ENCODE results near the gene PANK4. TPM values are rescaled to one million over a fixed set of nuclear protein-coding genes. Genes with fewer than 3 reads are reported as not detected.

PANK4 gene
- total RNA-seq, 1 donor from 2014 or later = 55.2 TPM

DNA sequence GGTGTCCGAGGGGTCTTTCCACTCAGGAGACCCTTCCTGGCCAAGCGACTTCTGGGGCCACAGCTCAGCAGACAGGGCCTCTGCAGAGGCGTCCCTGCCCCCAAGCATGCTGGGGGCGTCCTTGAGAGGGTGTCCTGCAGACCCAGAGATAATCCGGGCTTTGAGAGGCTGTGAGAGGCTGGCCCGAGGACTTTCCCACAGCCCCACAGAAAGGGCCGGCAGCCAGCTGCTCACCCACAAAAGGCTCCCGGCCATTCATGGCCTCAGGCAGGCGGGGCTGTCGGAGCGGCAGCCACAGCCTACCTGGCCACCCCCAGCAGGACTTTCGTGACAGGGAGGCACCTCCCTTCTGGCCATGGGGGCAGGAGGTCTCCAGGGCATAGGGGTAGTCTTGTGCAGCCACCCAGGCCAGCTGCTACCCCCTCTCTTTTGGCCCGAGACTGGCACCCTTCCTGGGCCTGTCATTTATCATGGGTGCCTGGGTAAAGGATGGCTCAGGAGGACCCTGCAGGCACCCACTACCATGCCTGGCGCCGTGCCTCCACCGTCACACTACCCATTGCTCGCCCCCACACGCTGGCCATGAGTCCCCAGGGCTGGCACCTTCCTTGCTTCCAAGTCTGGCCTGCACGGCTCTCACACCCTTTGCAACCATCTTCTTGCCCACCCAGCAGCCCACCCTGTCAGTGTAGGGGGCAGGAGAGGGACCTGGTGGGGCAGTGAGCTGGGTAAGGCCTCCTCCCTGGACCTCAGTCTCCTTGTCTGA is 18.7 kb upstream of the PANK4 start:
- Mint-ChIP-seq H3K4me1 (peaks cover 7% of the 10 kb centered on the region), H3K27me3 (peaks cover 8% of the 10 kb centered on the region), H3K27ac (no peak overlapping the region), H3K4me3 (no peak overlapping the region), H3K9me3 (no peaks in the 10 kb centered on the region), H3K36me3 (ENCODE audit: low read depth) (no peaks in the 10 kb centered on the region)
- intact Hi-C loops (cut with micrococcal nuclease) = loop anchor here (5.0 kb wide), 2 partner anchors 97 to 243 kb away; no protein-coding TSS in a partner anchor
- DNase-seq = no peak

DNA sequence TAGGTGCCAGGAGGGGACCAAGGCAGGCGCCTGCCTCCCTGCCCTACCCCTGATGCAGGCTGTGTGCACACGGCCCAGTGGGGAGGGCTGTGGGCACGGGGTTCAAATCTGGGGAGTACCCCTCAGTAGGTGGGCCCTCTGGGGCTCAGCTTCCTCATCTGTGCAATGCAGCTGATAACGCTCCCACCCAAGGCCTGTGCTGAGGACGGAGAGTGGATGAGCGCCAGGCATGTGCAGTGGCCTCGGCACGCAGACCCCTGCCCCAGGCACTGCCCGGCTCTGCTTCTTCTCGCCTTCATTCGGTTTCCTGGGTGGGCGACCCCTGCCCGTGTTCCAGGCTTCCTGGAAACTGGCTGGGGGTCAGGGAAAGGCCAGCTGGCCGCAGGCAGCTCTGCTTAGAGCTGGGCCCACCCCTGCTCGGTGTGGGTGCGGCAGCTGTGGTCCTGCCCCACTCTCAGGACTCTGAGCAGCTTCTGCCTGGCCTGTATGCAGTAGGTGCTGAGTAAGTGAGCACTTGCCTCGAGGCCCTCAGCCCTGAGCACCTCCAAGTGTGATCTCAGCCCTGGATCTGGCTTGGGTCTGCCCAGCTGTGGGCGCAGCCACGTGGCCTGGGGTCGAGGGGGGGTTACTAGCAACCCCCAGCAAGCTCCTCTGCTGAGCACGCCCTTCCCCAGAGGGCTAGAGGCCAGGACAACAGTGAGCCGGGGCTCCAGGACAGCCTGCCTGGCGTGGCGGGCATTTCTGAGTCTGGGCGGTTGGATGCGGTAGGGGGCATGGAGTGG is 17.9 kb upstream of the PANK4 start:
- Mint-ChIP-seq H3K27me3 (peaks cover 8% of the 10 kb centered on the region), H3K4me3 (no peak overlapping the region), H3K4me1 (peaks cover 5% of the 10 kb centered on the region), H3K27ac (no peak overlapping the region), H3K36me3 (ENCODE audit: low read depth) (no peaks in the 10 kb centered on the region), H3K9me3 (no peaks in the 10 kb centered on the region)
- no peak for DNase-seq
- intact Hi-C loops (cut with micrococcal nuclease) = no loop called here

DNA sequence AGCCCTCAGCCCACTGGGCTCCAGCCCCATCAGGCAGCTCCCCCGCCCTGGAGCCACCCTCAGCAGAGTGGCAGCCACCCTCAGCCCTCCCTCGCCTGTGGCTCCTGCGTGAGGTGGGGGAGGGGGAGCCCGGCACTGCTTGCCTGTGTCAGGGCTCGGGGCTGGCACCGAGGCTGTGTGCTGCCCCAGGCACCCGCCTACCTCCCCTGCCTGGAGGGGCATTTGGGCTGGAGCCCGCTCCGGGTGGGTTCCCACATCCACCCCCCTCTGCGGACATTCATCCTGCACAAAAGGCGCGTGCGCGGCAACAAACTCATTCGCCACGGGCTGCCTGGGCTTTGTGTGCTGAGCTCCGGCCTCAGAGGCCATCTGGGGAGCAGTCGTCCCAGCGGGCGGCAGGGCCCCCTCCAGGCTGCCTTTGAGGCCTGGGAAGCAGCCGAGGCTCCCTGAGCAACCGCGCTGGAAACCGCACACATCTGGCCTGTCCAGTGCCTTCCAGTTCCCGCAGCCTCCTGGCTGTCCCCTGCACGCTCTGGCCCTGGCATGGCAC is 17.2 kb upstream of the PANK4 start:
- Mint-ChIP-seq H3K4me3 (no peak overlapping the region), H3K4me1 (peaks cover 1% of the 10 kb centered on the region), H3K27ac (no peak overlapping the region), H3K9me3 (no peaks in the 10 kb centered on the region), H3K27me3 (peaks cover 9% of the 10 kb centered on the region), H3K36me3 (ENCODE audit: low read depth) (no peaks in the 10 kb centered on the region)
- intact Hi-C loops (cut with micrococcal nuclease) = no loop called here
- DNase-seq = peak; percentile 75

DNA sequence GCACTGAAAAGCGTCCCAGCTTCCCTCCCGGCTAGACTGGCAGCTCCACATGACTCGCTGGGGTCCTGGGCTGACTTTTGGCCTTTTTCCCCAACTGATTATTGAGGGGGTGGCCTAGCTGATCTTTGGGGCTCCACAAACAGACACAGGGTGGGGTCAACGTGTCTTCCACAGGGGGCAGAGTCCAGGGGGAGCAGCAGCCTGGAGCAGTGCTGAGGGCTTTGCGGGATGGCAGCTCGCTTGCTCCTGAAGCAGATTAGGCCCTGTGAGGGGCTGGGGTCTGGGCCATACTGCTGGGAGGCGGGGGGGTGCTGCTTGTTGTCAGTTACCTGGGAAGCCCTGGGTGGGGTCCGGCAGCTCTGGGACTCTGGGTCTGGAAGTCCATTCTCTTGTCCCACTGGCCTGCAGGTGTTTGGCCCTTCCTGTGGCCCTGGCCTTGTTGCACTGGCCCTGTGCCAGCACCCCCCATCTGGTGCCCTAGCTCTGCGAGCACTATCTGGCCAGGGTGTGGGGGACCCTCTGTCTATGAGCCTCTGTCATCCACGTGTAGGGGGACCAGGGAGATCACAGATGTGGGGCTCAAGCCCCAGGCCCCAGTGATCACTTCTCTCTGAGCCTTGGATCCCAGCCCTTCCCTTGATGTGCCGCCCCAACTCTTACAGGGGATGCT is 16.0 kb upstream of the PANK4 start:
- Mint-ChIP-seq H3K4me3 (no peak overlapping the region), H3K9me3 (no peaks in the 10 kb centered on the region), H3K36me3 (ENCODE audit: low read depth) (no peaks in the 10 kb centered on the region), H3K4me1 (peaks cover 1% of the 10 kb centered on the region), H3K27me3 (peaks cover 12% of the 10 kb centered on the region), H3K27ac (no peak overlapping the region)
- no peak for DNase-seq
- intact Hi-C loops (cut with micrococcal nuclease) = no loop called here

DNA sequence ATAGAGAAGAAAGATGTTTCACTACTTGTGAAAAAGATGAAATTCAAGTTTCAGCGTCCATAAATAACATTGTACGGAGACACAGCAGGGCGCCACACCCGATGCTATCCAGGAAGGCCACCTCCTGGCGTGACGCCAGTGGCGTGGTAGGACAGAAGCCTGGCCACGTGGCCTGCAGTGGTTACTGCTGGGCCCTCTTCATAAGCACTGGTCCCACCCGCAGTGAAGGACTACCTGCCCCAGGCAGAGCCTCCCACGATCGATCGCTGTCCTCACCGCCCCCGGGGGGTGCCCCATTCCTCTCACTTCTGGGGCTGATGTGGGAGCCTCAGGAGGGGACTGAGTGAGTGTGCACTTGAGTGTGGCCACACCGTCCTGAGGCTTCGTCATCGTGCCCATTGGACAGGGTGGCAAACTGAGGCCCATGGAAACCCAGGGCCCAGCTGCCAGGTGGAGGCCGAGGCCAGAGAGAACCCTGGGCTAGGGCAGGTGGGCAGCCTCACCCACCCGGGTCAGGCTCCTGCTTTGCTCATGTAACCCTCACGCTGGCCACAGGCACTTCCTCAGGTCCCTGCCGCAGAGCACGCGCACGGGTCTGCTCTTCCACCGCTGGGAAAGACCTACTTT is 15.3 kb upstream of the PANK4 start:
- intact Hi-C loops (cut with micrococcal nuclease) = no loop called here
- Mint-ChIP-seq H3K4me3 (no peak overlapping the region), H3K9me3 (no peaks in the 10 kb centered on the region), H3K36me3 (ENCODE audit: low read depth) (no peaks in the 10 kb centered on the region), H3K27ac (no peak overlapping the region), H3K27me3 (peaks cover 12% of the 10 kb centered on the region), H3K4me1 (peaks cover 1% of the 10 kb centered on the region)
- DNase-seq = no peak

DNA sequence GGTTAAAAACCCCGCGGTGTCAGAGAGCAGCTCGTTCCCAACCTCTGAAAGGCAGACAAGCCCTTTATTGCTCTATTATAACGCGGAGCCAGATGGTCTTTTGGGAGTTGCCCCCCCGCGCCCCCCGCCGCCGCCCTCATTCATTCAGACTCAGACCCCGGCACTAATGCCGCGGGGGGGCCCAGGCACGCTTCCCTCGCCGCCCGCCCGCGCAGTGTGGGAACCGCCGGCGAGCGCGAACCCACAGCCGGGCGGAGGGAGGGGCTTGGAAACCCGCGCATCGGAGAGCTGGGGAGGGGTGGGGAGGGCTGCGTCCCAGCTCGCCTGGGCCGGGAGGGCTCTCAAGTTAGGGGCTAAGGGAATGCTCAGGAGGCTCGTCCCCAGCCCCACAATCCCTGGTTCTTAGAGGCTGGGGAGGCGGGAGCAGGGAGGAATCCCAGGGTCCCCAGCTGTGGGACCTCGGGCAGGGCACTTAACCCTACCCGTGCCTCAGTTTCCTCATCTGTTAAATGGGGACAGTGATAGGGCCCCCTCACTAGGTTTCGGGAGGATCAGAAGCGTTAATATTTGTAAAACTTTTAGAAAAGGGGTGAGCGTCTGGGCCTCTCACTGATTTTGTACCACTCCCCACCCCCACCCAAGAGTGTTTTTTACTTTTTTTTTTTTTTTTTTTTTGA is 14.6 kb upstream of the PANK4 start:
- H3K36me3 Mint-ChIP-seq (ENCODE audit: low read depth) = no peaks in the 10 kb centered on the region
- no peak overlapping the region for H3K4me3 Mint-ChIP-seq
- H3K27me3 Mint-ChIP-seq = peaks cover 14% of the 10 kb centered on the region
- peaks cover 1% of the 10 kb centered on the region for H3K4me1 Mint-ChIP-seq
- intact Hi-C loops (cut with micrococcal nuclease) = no loop called here
- no peak for DNase-seq
- no peak overlapping the region for H3K27ac Mint-ChIP-seq
- H3K9me3 Mint-ChIP-seq = no peaks in the 10 kb centered on the region

DNA sequence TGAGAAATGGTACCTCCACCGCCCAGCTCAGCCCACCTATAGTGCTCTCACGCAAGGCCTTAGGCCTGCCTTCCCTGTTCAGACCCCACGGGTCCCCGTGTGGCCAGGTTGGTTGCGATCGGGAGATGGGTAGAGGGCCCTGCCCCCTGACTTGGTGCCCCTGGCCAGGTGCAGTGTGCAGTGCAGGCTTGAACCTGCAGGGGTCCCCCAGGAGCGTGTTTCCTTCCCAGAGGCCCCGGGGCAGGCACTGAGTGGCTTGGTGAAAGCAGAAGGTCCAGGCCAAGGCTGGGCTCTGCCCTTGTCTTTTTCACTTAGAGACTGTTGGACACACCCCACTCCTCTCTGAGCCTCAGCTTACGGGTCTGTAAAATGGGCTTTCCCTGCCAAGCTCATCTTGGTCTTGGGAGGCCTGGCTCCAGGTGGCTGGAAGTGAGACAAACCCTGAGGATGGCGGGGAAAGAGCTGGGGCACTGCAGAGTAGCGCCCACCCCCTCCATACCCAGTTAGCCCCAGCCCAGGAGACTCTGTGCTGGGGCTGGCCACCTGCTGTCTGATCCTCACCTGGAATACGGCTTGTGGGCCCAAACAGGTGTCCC is 13.0 kb upstream of the PANK4 start:
- no peak overlapping the region for H3K27ac Mint-ChIP-seq
- H3K27me3 Mint-ChIP-seq = peaks cover 19% of the 10 kb centered on the region
- no peaks in the 10 kb centered on the region for H3K4me1 Mint-ChIP-seq
- intact Hi-C loops (cut with micrococcal nuclease) = no loop called here
- no peaks in the 10 kb centered on the region for H3K9me3 Mint-ChIP-seq
- peak; percentile 83 for DNase-seq
- no peak overlapping the region for H3K4me3 Mint-ChIP-seq
- no peaks in the 10 kb centered on the region for H3K36me3 Mint-ChIP-seq (ENCODE audit: low read depth)

DNA sequence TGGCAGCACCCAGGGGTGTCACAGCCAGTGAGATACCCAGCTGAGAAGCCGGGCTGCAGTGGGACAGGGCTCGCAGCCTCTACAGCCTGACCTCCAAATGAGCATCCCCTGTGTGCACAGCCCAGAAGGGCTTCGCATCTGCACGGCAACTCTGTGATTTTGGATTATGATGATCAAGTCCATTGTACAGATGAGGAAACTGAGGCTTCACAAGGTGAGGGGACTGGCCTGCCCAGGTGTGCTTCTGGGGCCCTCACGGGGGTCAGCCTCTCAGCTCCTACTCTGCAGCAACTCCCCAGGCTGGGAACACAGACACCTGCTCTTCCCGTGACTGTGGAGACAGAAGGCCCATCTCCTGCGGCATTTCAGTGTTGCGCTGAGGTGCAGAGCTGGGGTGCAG is 12.5 kb upstream of the PANK4 start:
- Mint-ChIP-seq H3K4me1 (no peaks in the 10 kb centered on the region), H3K9me3 (no peaks in the 10 kb centered on the region), H3K36me3 (ENCODE audit: low read depth) (no peaks in the 10 kb centered on the region), H3K4me3 (no peak overlapping the region), H3K27ac (no peak overlapping the region), H3K27me3 (peaks cover 21% of the 10 kb centered on the region)
- DNase-seq = no peak
- intact Hi-C loops (cut with micrococcal nuclease) = no loop called here

DNA sequence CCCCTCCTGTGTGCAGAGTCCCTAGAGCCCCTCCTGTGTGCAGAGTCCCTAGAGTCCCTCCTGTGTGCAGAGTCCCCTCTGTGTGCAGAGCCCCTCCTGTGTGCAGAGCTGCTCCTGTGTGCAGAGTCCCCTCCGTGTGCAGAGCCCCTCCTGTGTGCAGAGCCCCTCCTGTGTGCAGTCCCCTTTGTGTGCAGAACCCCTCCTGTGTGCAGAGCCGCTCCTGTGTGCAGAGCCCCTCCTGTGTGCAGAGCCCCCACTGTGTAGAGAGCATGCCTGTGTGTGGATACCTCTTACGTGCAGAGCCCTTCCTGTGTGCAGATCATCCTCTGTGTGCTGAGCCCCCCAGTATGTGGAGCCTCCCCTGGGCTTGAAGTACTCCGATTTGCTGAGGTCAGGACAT is 12.0 kb upstream of the PANK4 start:
- Mint-ChIP-seq H3K27me3 (peaks cover 23% of the 10 kb centered on the region), H3K4me3 (no peak overlapping the region), H3K36me3 (ENCODE audit: low read depth) (no peaks in the 10 kb centered on the region), H3K27ac (no peak overlapping the region), H3K4me1 (no peaks in the 10 kb centered on the region), H3K9me3 (no peaks in the 10 kb centered on the region)
- intact Hi-C loops (cut with micrococcal nuclease) = no loop called here
- no peak for DNase-seq

DNA sequence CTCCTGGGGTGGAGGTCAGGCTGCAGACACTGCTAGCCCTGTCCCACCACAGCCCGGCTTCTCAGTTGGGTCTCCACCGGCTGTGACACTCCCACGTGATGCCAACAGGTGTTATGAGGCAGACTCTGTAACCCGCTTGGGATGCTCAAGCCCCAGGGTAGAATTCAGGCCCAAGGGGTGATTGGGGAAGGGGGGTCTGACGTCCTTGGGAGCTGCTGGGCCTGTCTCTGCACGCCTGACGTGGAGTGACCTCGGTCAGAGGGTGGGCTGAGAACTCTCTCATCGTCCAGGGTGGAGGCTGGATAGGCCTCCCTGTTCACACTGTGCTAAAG is 11.4 kb upstream of the PANK4 start:
- no peak for DNase-seq
- no peak overlapping the region for H3K27ac Mint-ChIP-seq
- no peaks in the 10 kb centered on the region for H3K9me3 Mint-ChIP-seq
- intact Hi-C loops (cut with micrococcal nuclease) = no loop called here
- H3K4me3 Mint-ChIP-seq = no peak overlapping the region
- no peaks in the 10 kb centered on the region for H3K36me3 Mint-ChIP-seq (ENCODE audit: low read depth)
- H3K4me1 Mint-ChIP-seq = no peaks in the 10 kb centered on the region
- peaks cover 28% of the 10 kb centered on the region for H3K27me3 Mint-ChIP-seq

DNA sequence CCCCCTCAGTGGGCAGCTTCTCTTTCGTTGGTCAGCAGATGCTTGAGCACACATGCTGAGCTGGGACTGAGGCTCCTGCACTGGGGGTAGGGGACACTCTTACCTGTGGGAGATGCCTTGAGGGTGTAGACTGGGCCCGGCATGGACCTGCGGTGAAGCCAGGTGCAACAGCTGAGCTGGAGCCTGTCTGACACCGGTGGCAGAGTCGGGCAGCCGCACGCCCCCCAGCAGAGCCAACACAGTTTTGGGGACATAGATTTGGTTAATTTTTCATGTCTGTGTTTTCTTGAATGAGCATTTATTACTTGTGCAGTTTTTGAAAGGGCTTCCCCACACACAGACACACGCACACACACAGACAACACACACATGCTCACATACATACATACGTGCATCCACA is 9.6 kb upstream of the PANK4 start:
- H3K4me1 Mint-ChIP-seq = no peaks in the 10 kb centered on the region
- H3K4me3 Mint-ChIP-seq = no peak overlapping the region
- H3K36me3 Mint-ChIP-seq (ENCODE audit: low read depth) = no peaks in the 10 kb centered on the region
- intact Hi-C loops (cut with micrococcal nuclease) = no loop called here
- H3K9me3 Mint-ChIP-seq = no peaks in the 10 kb centered on the region
- peaks cover 26% of the 10 kb centered on the region for H3K27me3 Mint-ChIP-seq
- no peak overlapping the region for H3K27ac Mint-ChIP-seq
- no peak for DNase-seq

DNA sequence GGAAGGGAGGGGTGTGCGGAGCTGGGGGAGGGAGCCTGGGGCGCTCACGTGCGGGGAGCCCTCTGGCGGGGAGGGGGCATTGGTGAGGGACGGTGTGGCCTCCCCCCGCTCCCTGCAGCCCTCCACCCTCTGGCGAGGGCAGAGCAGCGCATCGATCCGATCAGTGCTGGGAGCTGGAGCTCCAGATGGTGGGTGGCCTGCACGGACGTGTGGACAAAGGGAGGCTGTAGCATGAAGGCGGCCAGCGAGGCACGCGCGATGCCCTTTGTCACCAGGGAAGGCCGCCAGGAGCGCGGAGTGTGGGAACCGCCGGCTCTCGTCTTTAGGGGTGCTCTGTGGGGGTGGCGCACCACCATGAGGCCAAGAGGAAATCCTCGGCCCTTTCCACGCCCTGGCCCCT is 9.1 kb upstream of the PANK4 start:
- Mint-ChIP-seq H3K27me3 (peaks cover 31% of the 10 kb centered on the region), H3K27ac (no peak overlapping the region), H3K4me3 (no peak overlapping the region), H3K9me3 (no peaks in the 10 kb centered on the region), H3K4me1 (peaks cover 1% of the 10 kb centered on the region), H3K36me3 (ENCODE audit: low read depth) (no peaks in the 10 kb centered on the region)
- intact Hi-C loops (cut with micrococcal nuclease) = no loop called here
- DNase-seq = no peak
